Subcutaneous adipose tissue (tissue), 4 donors: Measurements from ENCODE around the gene FBLN7. TPM values are rescaled to one million over a fixed set of nuclear protein-coding genes. Genes with fewer than 3 reads are reported as not detected.

Experiments used
- total RNA-seq, 4 donors: library from RNA; depleted of rRNA; stranded (reverse); fragments of >200 nt; gene quantifications; one replicate each; pipeline ENCODE4 v1.1.0, GENCODE V29; 2016
- TF ChIP-seq, protein P1 (sequence below): fragments of 450-650 bp; IDR thresholded peaks from one replicate; pipeline ENCODE4 v1.5.1; 2016; ENCODE audit warnings: low read depth, mild to moderate bottlenecking, control low read depth, antibody characterized with exemption, moderate library complexity

Gene FBLN7
- total RNA-seq, 4 donors from 2014 or later = 1.3 to 13.0 (median 4.7) TPM

DNA sequence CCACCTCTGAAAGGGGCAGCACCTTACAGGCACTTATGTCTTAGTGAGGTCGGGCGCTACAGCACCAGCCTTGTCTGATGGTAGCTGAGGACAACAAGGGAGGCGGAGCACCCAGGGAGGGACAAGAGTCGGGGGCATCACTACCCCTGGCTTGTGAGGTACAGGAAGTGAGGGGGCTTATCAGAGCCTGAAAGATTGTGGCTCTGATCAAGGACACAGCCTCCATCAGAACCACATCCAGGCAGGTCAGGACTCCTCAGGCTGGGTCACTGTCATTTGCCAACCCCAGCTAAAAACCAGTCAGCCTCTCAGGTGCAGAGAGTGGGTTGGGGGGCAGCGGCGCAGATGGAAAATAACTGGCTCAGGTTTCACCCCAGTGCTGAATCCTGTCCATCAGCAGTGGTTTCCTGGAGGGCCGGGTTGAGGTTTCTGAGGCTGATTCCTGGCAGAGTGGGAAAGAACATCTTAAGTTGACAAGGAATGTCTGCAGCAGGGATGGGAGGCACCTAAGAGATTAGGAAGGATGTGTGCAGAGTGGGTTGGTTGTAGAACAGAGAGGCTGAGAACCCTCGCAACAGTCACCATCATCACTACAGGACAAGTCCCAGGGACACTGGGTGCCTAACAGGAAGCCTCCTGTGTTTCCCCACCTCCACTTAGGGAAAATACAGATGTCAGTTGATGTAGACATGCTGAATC lies 45.3 kb downstream of the FBLN7 start:
- TF ChIP-seq, protein P1, sequence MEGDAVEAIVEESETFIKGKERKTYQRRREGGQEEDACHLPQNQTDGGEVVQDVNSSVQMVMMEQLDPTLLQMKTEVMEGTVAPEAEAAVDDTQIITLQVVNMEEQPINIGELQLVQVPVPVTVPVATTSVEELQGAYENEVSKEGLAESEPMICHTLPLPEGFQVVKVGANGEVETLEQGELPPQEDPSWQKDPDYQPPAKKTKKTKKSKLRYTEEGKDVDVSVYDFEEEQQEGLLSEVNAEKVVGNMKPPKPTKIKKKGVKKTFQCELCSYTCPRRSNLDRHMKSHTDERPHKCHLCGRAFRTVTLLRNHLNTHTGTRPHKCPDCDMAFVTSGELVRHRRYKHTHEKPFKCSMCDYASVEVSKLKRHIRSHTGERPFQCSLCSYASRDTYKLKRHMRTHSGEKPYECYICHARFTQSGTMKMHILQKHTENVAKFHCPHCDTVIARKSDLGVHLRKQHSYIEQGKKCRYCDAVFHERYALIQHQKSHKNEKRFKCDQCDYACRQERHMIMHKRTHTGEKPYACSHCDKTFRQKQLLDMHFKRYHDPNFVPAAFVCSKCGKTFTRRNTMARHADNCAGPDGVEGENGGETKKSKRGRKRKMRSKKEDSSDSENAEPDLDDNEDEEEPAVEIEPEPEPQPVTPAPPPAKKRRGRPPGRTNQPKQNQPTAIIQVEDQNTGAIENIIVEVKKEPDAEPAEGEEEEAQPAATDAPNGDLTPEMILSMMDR = no peak

DNA sequence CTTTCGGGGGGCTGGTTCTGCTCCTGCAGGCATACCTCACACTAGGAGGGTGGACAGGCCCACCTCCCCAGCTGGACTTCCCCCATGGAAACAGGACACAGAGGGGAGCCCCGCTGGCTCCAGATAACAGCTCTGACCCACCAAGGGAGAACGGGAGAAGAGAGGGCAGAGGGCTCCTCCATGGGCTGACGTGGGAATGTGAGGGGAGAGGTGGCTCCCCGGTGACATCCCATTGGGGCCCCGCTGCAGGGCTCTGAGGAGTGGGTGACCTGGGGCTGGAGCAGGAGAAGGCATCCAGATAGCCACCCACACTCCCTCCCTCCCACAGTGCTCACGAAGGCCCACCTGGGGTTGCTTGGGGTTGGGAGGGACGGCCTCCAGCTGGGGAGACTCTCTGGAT lies 45.9 kb downstream of the FBLN7 start:
- TF ChIP-seq, protein P1 = no peak

DNA sequence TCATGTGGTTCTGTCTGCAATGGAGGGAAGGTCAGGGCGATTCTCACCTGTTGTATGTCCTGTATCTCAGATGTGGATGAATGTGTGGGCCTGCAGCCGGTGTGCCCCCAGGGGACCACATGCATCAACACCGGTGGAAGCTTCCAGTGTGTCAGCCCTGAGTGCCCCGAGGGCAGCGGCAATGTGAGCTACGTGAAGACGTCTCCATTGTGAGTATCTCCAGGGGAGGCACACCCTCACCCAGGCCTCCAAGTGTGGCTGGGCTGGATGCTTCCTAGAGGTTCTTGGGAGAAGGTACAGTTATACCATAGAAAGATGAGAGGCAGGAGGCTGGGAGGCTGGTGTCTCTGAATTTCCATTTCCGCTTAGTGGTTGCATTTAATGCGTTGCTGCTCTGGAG lies 46.9 kb downstream of the FBLN7 start:
- TF ChIP-seq, protein P1 = no peak

DNA sequence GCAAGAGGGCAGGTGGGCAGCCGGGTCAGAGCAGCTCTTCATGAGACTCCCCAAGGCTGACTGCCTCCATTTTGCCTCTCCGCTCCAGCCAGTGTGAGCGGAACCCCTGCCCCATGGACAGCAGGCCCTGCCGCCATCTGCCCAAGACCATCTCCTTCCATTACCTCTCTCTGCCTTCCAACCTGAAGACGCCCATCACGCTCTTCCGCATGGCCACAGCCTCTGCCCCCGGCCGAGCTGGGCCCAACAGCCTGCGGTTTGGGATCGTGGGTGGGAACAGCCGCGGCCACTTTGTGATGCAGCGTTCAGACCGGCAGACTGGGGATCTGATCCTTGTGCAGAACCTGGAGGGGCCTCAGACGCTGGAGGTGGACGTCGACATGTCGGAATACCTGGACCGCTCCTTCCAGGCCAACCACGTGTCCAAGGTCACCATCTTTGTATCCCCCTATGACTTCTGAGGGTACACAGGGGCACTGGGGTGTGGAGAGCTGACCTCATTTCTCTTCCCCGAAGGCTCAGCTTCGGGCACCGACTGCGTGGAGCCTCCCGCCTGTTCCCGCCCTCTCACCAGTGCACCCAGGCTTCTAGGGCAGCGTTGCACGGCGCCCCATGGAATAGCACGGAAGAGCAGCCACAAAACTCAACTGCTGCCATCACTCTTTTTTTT lies 49.0 kb downstream of the FBLN7 start:
- TF ChIP-seq, protein P1 = no peak

DNA sequence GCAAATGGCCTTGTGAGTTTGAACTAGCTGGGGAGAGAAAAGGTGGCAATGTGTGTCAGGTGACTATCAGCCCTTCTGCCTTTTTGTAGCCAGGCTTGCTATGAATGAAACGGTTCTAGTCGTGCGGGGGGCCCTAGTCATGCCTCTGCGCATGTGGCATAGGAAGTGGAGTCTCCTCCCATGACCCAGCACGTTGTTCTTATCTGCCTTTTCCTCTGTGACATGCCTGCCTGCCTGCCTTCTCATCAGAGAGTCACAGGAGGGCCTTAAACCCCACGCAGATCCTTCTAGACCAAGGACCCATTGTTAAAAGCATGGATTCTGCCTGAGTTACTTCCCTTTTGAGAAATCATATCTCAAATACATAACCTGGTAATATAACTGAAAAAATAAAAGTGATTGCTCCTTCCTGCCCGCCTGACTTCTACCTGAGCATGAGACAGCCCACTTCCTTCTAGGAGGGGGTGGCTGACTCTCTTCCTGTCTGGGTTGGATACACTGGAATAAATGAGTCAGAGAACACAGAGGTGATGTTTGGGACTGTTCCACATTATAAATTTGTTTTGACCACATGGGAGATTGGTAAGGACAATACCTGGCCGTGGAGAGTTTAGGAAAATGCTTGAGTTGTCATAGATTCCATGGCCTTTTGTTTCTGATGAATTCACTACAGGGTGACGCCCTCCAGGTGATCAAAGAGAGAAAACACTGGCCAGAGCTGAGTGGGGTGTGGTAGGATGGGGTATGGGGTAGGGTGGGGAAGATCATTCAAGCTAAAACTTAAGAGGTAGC lies 49.8 kb downstream of the FBLN7 start:
- TF ChIP-seq, protein P1 = no peak

DNA sequence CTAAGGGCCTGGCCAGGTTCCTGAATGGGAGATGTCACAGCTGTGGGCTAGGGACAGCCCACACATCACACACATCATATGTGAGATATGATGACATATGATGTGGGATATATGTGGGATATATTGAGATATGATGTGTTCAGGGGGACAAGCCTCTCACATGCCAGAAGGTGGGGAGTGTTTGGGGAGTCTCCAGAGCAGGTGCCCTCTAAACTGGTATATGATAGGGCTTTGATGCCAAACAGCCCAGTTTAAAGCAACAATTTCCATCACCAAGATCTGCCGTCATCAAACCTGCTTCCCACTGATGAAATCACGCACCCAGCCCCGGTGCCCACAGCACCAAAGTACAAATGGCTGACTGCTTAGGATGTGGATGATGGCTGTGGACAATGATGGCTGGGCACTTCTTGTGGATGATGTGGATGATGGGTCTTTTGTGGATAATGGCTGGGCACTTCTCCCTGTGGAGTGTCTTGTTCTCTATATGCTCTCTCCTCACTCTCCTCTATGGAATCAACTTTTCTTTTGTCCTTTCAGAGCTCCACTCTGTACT lies 50.9 kb downstream of the FBLN7 start:
- TF ChIP-seq, protein P1 = no peak

DNA sequence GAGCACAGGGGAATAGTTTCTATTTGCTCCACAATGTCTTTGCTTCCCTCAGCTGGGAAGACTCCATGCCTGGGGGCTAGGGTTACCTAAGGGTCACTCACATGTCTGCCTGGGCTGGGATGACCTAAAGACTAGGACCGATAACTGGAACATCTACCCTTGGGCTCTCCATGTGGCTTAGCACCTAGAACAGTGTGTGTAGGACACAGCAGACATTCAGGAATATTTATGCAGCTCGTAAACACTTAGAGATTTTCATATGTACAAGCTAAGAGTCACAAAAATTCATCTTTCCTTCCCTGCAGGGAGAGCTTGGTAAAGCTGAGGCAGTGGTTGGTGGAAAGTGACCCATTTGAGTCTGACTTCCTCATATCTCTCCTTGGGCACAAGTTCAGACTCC lies 55.8 kb downstream of the FBLN7 start:
- TF ChIP-seq, protein P1 = no peak
